ENCODE results near the gene GIPC3. TPM values are rescaled to one million over a fixed set of nuclear protein-coding genes. Genes with fewer than 3 reads are reported as not detected.
A peak's percentile ranks its signal among the peaks of the same experiment; 100 is the strongest.

Gene GIPC3
- total and polyA plus RNA-seq, 3 experiments from 2014 or later, result 0.33 to 1.8 (median 0.46) TPM

GRCh38 chr19:3638208-3639193 lies 53.2 kb downstream of the GIPC3 start:
- Histone ChIP-seq H3K36me3 (ENCODE audit: insufficient read depth, low read length) (no peaks in the 10 kb centered on the region), H3K4me3 (ENCODE audit: low read length) (no peak overlapping the region), H3K27ac (ENCODE audit: low read depth, low read length) (no peak overlapping the region), H3K4me1 (ENCODE audit: insufficient read depth, low read length) (no peaks in the 10 kb centered on the region), H3K9me3 (ENCODE audit: low read length) (no peaks in the 10 kb centered on the region), H3K27me3 (ENCODE audit: insufficient read depth, low read length, poor library complexity, severe bottlenecking) (no peaks in the 10 kb centered on the region)
- Mint-ChIP-seq H3K27ac (no peak overlapping the region), H3K4me1 (no peaks in the 10 kb centered on the region), H3K27me3 (no peaks in the 10 kb centered on the region), H3K36me3 (peaks cover 0 to 42% (median 3%) of the 10 kb centered on the region in 3 donors), H3K9me3 (no peaks in the 10 kb centered on the region), H3K4me3 (no peak overlapping the region)
- ChIA-PET CTCF (no interaction called here), POLR2A (no interaction called here)
- no peak for DNase-seq

DNA sequence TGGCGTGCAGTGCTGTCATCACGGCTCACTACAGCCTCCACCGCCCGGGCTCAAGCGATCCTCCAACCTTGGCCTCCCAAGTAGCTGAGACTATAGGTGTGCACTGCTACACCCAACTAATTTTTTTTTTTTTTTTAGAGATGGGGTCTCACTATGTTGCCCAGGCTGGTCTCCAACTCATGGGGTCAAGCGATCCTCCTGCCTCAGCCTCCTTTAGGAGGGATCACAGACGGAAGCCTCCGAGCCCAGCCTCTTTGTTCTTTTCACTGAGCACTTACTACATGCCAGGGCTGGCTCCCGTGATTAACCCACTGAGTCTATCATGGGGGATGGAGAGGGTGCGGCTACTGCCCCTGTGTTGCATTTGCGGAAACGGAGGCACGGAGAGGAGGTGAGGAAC lies 54.2 kb downstream of the GIPC3 start:
- Mint-ChIP-seq H3K9me3 (no peaks in the 10 kb centered on the region), H3K27ac (peak overlapping the region in 1 of 8 donors; percentile 89), H3K36me3 (peaks cover 0 to 42% (median 3%) of the 10 kb centered on the region in 3 donors), H3K27me3 (no peaks in the 10 kb centered on the region), H3K4me3 (no peak overlapping the region), H3K4me1 (no peaks in the 10 kb centered on the region)
- ChIA-PET POLR2A (no interaction called here), CTCF (no interaction called here)
- H3K4me3 ChIP-seq (ENCODE audit: low read length), result no peak overlapping the region
- no peaks in the 10 kb centered on the region for H3K36me3 ChIP-seq (ENCODE audit: insufficient read depth, low read length)
- H3K27ac ChIP-seq (ENCODE audit: low read depth, low read length), result no peak overlapping the region
- DNase-seq, result no peak
- no peaks in the 10 kb centered on the region for H3K4me1 ChIP-seq (ENCODE audit: insufficient read depth, low read length)
- no peaks in the 10 kb centered on the region for H3K9me3 ChIP-seq (ENCODE audit: low read length)
- H3K27me3 ChIP-seq (ENCODE audit: insufficient read depth, low read length, poor library complexity, severe bottlenecking), result no peaks in the 10 kb centered on the region

DNA sequence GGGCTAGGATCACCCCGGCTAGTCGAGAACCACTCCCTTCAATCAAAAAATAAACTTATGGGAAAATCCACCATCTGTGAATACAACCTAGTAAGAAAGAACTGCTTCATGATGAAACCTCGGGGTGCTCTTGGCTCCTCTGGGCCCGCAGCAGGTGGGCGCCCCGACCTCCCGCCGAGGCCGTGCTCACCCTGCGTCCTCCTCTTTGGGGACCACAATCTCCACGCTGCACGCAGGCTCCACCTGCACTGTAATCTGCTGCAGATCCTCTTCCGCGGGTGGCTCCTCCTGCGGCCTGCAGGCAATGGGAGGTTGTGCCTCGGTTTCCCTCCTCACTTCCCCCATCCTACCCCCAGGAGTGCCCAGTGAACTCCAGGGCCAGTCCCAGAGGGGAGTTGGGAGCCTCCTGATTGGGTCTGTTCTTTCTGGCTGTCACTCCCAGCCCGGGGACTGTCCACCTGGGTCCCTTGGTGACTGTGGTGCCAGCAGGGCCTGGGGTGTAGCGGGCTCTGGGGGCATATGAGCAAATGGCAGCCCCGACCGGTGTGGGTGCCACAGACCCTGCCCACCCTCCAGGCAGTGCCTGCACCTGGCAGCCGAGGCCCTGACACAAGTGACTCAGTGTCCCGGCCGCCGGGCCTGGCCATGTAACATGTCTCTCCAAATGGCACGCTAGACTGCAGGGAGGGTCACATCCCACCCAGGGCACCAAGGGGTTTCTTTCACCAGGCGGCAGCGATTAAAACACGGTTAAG lies 56.4 kb downstream of the GIPC3 start:
- Histone ChIP-seq H3K4me1 (ENCODE audit: insufficient read depth, low read length) (no peaks in the 10 kb centered on the region), H3K36me3 (ENCODE audit: insufficient read depth, low read length) (no peaks in the 10 kb centered on the region), H3K27me3 (ENCODE audit: insufficient read depth, low read length, poor library complexity, severe bottlenecking) (no peaks in the 10 kb centered on the region), H3K27ac (ENCODE audit: low read depth, low read length) (no peak overlapping the region), H3K4me3 (ENCODE audit: low read length) (no peak overlapping the region), H3K9me3 (ENCODE audit: low read length) (no peaks in the 10 kb centered on the region)
- Mint-ChIP-seq H3K27ac (no peak overlapping the region), H3K4me1 (no peaks in the 10 kb centered on the region), H3K9me3 (no peaks in the 10 kb centered on the region), H3K36me3 (peaks cover 0 to 49% (median 3%) of the 10 kb centered on the region in 3 donors), H3K27me3 (no peaks in the 10 kb centered on the region), H3K4me3 (no peak overlapping the region)
- DNase-seq, result no peak
- ChIA-PET POLR2A (no interaction called here), CTCF (no interaction called here)

DNA sequence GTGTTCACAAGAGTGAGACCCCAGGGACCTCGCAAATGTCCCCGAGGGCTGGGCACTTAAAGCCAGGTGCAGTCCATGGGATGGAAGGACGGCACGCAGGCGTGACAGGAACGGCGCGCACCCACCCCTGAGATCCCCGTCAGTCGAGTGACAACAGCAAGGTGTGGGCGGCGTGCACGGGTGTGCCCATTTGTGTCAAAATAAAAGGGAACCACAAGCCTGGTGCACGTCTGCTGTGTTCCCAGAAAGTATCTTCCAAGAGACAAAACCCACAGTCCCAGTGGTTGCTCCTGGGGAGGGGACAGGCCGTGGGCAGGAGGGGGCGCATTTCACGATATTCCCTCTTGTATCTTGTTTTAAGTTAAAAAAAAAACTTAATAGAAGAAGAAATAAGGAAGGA lies 57.0 kb downstream of the GIPC3 start:
- H3K36me3 ChIP-seq (ENCODE audit: insufficient read depth, low read length), result no peaks in the 10 kb centered on the region
- H3K27me3 Mint-ChIP-seq, result no peaks in the 10 kb centered on the region
- H3K4me3 Mint-ChIP-seq, result no peak overlapping the region
- H3K27me3 ChIP-seq (ENCODE audit: insufficient read depth, low read length, poor library complexity, severe bottlenecking), result no peaks in the 10 kb centered on the region
- no peaks in the 10 kb centered on the region for H3K4me1 Mint-ChIP-seq
- DNase-seq, result no peak
- H3K27ac Mint-ChIP-seq, result peak overlapping the region in 1 of 8 donors; percentile 43
- no peaks in the 10 kb centered on the region for H3K4me1 ChIP-seq (ENCODE audit: insufficient read depth, low read length)
- no peak overlapping the region for H3K27ac ChIP-seq (ENCODE audit: low read depth, low read length)
- no peak overlapping the region for H3K4me3 ChIP-seq (ENCODE audit: low read length)
- no peaks in the 10 kb centered on the region for H3K9me3 ChIP-seq (ENCODE audit: low read length)
- H3K9me3 Mint-ChIP-seq, result no peaks in the 10 kb centered on the region
- POLR2A ChIA-PET, result no interaction called here
- CTCF ChIA-PET, result no interaction called here
- peaks cover 0 to 43% (median 3%) of the 10 kb centered on the region in 3 donors for H3K36me3 Mint-ChIP-seq

Other genes with a start within 250 kb of the GIPC3 start
- gene NFIC, start 218.9 kb upstream of the GIPC3 start, total RNA-seq, result 10 to 100 TPM; 16.1 to 19.4 TPM
- 17.8 TPM for gene NFIC, start 218.9 kb upstream of the GIPC3 start, polyA plus RNA-seq
- not detected for gene SMIM24, start 105.0 kb upstream of the GIPC3 start, total RNA-seq
- gene SMIM24, start 105.0 kb upstream of the GIPC3 start, polyA plus RNA-seq, result 0.66 TPM
- gene SMIM44, start 102.0 kb upstream of the GIPC3 start, total RNA-seq, result not detected
- gene SMIM44, start 102.0 kb upstream of the GIPC3 start, polyA plus RNA-seq, result not detected
- gene DOHH, start 84.8 kb upstream of the GIPC3 start, total RNA-seq, result 10 to 100 TPM; 21.3 to 21.4 TPM
- gene DOHH, start 84.8 kb upstream of the GIPC3 start, polyA plus RNA-seq, result 14.0 TPM
- gene FZR1, start 79.2 kb upstream of the GIPC3 start, total RNA-seq, result 10 to 100 TPM; 36.7 to 36.9 TPM
- gene FZR1, start 79.2 kb upstream of the GIPC3 start, polyA plus RNA-seq, result 14.4 TPM
- gene TEKTIP1, start 46.3 kb upstream of the GIPC3 start, total RNA-seq, result 1 to 10 TPM; 1.0 to 1.2 TPM
- gene TEKTIP1, start 46.3 kb upstream of the GIPC3 start, polyA plus RNA-seq, result 0.38 TPM
- gene MFSD12, start 27.9 kb upstream of the GIPC3 start, total RNA-seq, result 100 to 1,000 TPM; 114 to 119 TPM
- gene MFSD12, start 27.9 kb upstream of the GIPC3 start, polyA plus RNA-seq, result 48.9 TPM
- 10 to 100 TPM; 44.0 to 50.6 TPM for gene HMG20B, start 12.5 kb upstream of the GIPC3 start, total RNA-seq
- gene HMG20B, start 12.5 kb upstream of the GIPC3 start, polyA plus RNA-seq, result 54.2 TPM
- 1 to 10 TPM; 1.5 to 2.4 TPM for gene TBXA2R, start 21.4 kb downstream of the GIPC3 start, total RNA-seq
- 7.6 TPM for gene TBXA2R, start 21.4 kb downstream of the GIPC3 start, polyA plus RNA-seq
- gene CACTIN, start 41.3 kb downstream of the GIPC3 start, total RNA-seq, result 10 to 100 TPM; 37.2 to 39.5 TPM
- 16.8 TPM for gene CACTIN, start 41.3 kb downstream of the GIPC3 start, polyA plus RNA-seq
- gene PIP5K1C, start 115.0 kb downstream of the GIPC3 start, total RNA-seq, result 10 to 100 TPM; 26.9 to 27.6 TPM
- 16.0 TPM for gene PIP5K1C, start 115.0 kb downstream of the GIPC3 start, polyA plus RNA-seq
- 1 to 10 TPM; 1.5 to 1.7 TPM for gene TJP3, start 122.9 kb downstream of the GIPC3 start, total RNA-seq
- 16.2 TPM for gene TJP3, start 122.9 kb downstream of the GIPC3 start, polyA plus RNA-seq
- 10 to 100 TPM; 36.3 to 39.0 TPM for gene APBA3, start 176.2 kb downstream of the GIPC3 start, total RNA-seq
- gene APBA3, start 176.2 kb downstream of the GIPC3 start, polyA plus RNA-seq, result 40.8 TPM
- 10 to 100 TPM; 85.0 to 95.3 TPM for gene MRPL54, start 177.2 kb downstream of the GIPC3 start, total RNA-seq
- gene MRPL54, start 177.2 kb downstream of the GIPC3 start, polyA plus RNA-seq, result 113 TPM
- not detected for gene RAX2, start 186.8 kb downstream of the GIPC3 start, total RNA-seq
- gene RAX2, start 186.8 kb downstream of the GIPC3 start, polyA plus RNA-seq, result not detected
- gene MATK, start 200.9 kb downstream of the GIPC3 start, total RNA-seq, result 10 to 100 TPM; 27.6 to 28.1 TPM
- gene MATK, start 200.9 kb downstream of the GIPC3 start, polyA plus RNA-seq, result 142 TPM